ENCODE measurements around the gene CHRNA4.

The CHRNA4 gene

DNA sequence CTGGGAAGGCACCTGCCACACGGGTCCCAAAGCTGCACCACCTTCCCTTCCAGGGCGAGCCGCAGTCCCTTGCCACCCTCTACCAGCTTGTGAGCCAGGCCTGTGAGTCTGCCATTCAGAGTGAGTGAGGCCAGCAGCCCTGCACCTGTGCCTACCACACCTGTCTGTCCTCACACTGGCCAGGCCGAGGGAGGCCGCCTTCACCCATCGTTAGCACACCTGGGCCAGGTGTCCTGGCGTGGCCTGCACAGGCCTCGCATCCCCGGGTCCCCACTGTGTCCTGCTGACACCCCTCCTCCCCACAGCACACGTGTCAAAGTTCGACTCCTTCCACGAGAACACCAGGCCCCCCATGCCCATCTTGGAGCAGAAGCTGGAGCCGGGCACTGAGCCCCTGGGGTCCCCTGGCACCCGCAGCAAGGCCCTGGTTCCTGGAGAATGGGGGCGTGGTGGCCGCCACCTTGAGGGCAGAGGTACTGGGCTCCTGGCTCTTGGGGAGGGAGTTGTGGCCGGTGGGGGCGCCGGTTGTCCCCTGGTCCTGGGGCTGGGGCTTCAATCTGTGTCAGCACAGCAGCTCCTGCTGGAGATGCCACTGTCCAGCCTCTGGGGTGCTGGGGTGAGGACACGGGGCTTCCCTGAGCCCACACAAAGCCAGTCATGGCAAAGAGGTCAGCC lies 33.0 kb downstream of the CHRNA4 start:
- in situ Hi-C loops (cut with MboI; ENCODE audit: low sequenced_read_pairs) = no loop called here
- DNase-seq (ENCODE audit: low spot score in 2 of 2) = no peak
- Histone ChIP-seq H3K9me3 (peaks cover 5% of the 10 kb centered on the region; the same call in 1 of the 2 replicates), H3K27me3 (ENCODE audit: low read depth) (peaks cover 15% of the 10 kb centered on the region), H3K4me3 (no peak overlapping the region), H3K36me3 (replicated peaks) (no peaks in the 10 kb centered on the region), H3K4me1 (no peaks in the 10 kb centered on the region)

DNA sequence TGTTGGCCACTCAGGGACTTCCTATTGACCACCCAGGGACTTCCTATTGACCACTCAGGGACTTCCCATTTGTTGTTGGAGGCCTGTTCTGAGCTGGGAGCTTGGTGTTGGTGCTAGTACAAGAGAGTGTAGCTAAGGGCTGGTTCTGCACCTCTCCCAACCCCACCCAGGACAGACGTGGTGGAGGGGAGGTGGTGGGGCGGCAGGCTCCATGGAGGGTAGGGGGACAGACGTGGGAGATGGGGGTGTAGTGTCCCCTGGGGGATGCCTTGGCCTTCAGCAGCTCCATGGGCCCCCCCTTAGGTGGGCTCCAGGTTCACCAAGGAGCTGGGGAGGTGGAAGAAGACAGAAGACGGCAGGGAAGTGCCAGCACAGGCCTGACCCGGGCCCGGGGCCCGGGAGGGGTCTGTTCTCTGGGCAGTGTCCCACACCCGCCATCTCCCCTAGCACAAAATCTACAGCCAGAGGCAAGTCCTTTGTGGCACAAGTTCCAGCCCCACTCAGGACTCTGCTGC lies 33.9 kb downstream of the CHRNA4 start:
- Histone ChIP-seq H3K36me3 (replicated peaks) (no peaks in the 10 kb centered on the region), H3K4me3 (no peak overlapping the region), H3K4me1 (no peaks in the 10 kb centered on the region), H3K27me3 (ENCODE audit: low read depth) (peaks cover 23% of the 10 kb centered on the region), H3K9me3 (peaks cover 4% of the 10 kb centered on the region; the same call in 1 of the 2 replicates)
- in situ Hi-C loops (cut with MboI; ENCODE audit: low sequenced_read_pairs) = no loop called here
- no peak for DNase-seq (ENCODE audit: low spot score in 2 of 2)

DNA sequence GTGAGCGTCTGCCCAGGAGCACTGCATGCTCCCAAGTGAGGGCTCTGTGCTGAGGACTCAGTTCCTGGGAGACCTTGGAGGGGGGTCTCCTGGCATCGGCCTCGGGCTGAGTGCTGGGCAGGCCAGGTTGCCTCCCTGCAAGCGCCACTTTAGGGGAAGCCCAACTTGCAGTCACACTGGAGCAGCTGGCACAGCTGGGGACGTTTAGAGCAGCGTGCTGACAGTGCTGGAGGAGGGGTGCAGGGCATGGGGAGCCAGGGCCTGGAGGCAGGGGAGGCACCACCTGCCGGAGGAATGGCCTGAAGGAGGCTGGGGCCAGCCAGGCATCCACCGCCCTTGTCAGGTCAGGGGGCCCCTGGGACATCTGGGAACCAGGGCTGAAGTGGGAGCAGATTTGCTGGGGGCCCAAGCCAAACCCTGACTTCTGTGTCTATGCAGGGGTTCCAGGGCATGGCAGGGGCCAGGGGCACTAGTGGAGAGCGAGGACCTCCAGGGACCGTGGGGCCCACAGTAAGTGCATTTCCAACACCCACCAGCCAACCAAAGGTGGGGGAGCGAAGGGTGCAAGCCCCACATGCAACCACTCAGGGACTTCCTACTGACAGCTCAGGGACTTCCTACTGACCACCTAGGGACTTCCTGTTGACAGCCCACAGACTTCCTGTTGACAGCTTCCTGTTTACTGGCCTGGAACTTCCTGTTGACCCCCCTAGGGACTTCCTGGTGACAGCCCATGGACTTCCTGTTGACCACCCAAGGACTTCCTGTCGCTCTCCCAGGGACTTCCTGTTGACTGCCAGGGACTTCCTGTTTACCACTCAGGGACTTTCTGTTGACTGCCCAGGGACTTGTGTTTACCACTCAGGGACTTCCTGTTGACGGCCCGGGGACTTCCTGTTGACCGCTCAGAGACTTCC lies 34.6 kb downstream of the CHRNA4 start:
- in situ Hi-C loops (cut with MboI; ENCODE audit: low sequenced_read_pairs) = no loop called here
- DNase-seq (ENCODE audit: low spot score in 2 of 2) = no peak
- Histone ChIP-seq H3K27me3 (ENCODE audit: low read depth) (peaks cover 28% of the 10 kb centered on the region), H3K36me3 (replicated peaks) (no peaks in the 10 kb centered on the region), H3K9me3 (no peaks in the 10 kb centered on the region), H3K4me1 (no peaks in the 10 kb centered on the region), H3K4me3 (no peak overlapping the region)

DNA sequence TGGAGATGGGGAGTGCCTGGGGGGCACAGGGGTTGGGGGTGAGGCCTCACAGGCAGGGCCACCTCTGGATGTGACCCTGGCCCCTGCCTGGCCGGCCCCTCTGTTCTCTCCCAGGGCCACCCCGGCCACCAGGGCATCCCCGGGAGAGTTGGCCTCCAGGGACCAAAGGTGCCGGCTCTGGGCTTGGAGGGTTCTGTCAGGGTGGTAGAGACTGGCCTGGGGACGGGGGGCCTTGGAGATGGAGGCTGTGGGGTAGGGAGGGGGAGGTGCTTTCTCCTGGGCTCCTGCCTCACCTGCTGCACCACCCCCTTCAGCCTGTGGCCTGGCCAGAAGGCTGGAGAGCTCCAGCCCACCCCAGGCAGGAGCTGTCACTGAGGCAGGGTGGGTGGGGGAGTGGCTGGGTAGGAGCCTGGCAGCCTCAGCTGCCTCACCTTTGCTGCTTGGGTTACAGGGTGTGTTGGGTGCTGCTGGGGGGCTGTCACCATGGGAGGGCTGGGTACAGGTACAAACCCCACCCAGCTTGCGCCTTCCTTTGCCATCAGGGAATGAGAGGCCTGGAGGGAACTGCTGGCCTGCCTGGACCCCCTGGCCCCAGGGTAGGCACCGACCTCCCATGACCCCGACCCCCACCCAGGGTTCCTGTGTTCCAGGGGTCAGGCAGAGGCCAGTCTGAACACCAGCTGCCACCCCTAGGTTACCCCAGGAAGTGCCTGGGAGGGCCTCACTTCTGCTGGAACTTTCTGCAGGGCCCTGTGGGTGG lies 35.4 kb downstream of the CHRNA4 start:
- H3K36me3 ChIP-seq (replicated peaks) = no peaks in the 10 kb centered on the region
- no peaks in the 10 kb centered on the region for H3K4me1 ChIP-seq
- peaks cover 36% of the 10 kb centered on the region for H3K27me3 ChIP-seq (ENCODE audit: low read depth)
- in situ Hi-C loops (cut with MboI; ENCODE audit: low sequenced_read_pairs) = no loop called here
- no peak overlapping the region for H3K4me3 ChIP-seq
- no peak for DNase-seq (ENCODE audit: low spot score in 2 of 2)
- no peaks in the 10 kb centered on the region for H3K9me3 ChIP-seq

DNA sequence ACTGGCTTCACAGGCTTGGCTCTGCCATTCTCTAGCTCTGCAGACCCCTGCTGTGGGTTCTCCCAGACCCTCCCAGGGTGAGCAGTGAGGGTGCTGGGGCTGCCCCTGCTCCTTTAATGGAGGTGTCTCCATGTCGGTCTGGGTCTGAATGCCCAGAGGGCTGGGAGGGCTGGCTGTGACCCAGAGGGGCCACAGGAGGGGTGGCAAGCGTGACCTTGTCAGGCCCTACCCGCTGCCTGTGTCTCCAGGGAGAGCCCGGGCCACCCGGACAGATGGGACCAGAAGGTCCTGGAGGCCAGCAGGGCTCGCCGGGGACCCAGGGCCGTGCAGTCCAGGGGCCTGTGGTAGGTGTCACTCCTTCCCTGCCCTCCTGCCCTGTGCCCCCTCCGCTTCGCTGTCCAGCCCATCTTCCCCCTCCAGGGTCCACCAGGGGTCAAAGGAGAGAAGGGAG lies 36.1 kb downstream of the CHRNA4 start:
- no peaks in the 10 kb centered on the region for H3K4me1 ChIP-seq
- DNase-seq (ENCODE audit: low spot score in 2 of 2) = no peak
- no peak overlapping the region for H3K4me3 ChIP-seq
- no peaks in the 10 kb centered on the region for H3K9me3 ChIP-seq
- H3K27me3 ChIP-seq (ENCODE audit: low read depth) = peaks cover 38% of the 10 kb centered on the region
- in situ Hi-C loops (cut with MboI; ENCODE audit: low sequenced_read_pairs) = no loop called here
- H3K36me3 ChIP-seq (replicated peaks) = no peaks in the 10 kb centered on the region

DNA sequence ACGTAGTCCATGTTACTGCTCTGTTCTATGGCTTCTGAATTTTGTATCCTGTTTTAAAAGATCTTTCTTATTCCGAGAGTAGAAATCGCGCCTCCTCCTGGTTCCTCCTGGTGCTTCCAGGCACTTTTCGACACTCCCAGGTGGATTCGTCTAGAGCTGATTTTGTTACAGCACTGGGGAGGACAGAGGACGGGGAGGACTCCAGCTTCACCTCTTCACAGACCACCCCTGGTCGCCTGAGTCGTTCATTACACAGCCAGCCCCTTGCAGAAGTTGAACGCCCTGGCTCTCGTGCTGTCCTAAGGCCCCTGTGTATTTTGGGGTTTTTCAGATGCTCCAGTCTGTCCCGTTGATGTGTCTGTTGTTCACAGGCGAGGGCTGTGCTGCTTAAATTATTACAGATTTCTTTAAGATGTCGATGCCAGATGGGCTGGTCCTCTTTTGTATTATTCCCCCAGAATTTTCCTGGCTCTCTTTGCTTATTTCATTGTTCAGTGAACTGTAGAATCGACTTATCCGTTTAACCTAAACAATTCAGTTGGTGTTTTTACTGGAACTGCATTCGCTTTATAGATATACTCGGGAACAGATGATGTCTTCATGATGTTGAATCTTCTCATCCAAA lies 37.7 kb downstream of the CHRNA4 start:
- no peak overlapping the region for H3K4me3 ChIP-seq
- DNase-seq (ENCODE audit: low spot score in 2 of 2) = no peak
- no peaks in the 10 kb centered on the region for H3K4me1 ChIP-seq
- no peaks in the 10 kb centered on the region for H3K36me3 ChIP-seq (replicated peaks)
- peaks cover 39% of the 10 kb centered on the region for H3K27me3 ChIP-seq (ENCODE audit: low read depth)
- in situ Hi-C loops (cut with MboI; ENCODE audit: low sequenced_read_pairs) = no loop called here
- no peaks in the 10 kb centered on the region for H3K9me3 ChIP-seq

DNA sequence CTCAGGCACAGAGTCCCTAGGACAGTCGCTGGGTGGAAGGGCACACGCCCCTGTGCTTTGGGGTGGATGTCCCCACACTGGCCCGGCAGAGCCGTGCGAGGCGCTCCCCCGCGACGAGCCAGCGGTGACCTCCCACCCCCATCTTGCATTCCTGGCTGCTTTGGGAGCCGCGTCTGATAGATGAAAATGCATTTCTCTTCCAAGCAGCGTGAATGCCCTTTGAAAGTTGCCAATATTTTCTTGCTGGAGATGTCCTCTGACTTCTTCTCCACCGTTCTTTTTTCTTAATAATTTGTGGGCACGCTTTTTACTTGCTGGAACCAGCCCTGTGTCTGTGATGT lies 38.2 kb downstream of the CHRNA4 start:
- H3K9me3 ChIP-seq = no peaks in the 10 kb centered on the region
- in situ Hi-C loops (cut with MboI; ENCODE audit: low sequenced_read_pairs) = no loop called here
- no peak overlapping the region for H3K4me3 ChIP-seq
- peaks cover 45% of the 10 kb centered on the region for H3K27me3 ChIP-seq (ENCODE audit: low read depth)
- H3K36me3 ChIP-seq (replicated peaks) = no peaks in the 10 kb centered on the region
- no peaks in the 10 kb centered on the region for H3K4me1 ChIP-seq
- no peak for DNase-seq (ENCODE audit: low spot score in 2 of 2)

DNA sequence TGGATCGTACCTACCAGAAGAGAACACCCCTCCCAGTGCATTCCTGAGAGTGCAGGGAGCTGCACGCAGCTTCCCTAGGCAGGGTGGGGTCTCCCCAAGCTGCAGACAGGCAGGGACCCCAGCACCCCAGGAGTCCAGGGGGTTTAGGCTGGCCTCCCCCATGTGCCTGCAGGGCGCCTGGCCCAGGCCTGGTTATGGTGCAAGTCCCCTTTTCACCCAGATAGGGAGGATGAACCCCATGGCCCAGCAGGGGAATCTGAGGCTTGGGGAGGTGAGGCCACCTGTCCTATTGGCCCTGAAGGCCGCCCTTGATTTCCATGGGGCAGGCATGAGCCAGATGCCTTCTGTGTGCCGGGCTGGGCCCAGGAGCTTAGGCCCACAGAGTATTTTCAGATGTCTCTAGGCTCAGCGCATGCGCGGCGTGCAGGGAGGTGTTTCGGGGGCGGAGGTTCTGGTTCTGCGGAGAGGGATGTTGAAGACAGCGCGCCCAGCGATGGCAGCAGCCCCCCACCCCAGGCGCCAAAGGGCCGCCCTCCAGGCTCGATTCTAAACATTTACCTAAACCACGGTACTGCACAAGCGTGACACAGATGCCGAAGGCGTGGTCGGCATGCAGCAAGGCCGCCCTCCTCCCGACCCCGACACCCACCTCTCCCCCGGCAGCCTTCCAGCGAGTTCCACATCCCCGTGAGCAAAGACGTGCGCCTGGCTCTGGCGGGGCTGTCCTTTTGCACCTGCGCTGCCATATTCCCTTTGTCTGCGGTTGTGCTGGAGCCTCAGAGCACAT lies 38.8 kb downstream of the CHRNA4 start:
- in situ Hi-C loops (cut with MboI; ENCODE audit: low sequenced_read_pairs) = no loop called here
- no peaks in the 10 kb centered on the region for H3K9me3 ChIP-seq
- DNase-seq (ENCODE audit: low spot score in 2 of 2) = no peak
- no peaks in the 10 kb centered on the region for H3K36me3 ChIP-seq (replicated peaks)
- H3K27me3 ChIP-seq (ENCODE audit: low read depth) = peaks cover 50% of the 10 kb centered on the region
- H3K4me3 ChIP-seq = no peak overlapping the region
- H3K4me1 ChIP-seq = no peaks in the 10 kb centered on the region

DNA sequence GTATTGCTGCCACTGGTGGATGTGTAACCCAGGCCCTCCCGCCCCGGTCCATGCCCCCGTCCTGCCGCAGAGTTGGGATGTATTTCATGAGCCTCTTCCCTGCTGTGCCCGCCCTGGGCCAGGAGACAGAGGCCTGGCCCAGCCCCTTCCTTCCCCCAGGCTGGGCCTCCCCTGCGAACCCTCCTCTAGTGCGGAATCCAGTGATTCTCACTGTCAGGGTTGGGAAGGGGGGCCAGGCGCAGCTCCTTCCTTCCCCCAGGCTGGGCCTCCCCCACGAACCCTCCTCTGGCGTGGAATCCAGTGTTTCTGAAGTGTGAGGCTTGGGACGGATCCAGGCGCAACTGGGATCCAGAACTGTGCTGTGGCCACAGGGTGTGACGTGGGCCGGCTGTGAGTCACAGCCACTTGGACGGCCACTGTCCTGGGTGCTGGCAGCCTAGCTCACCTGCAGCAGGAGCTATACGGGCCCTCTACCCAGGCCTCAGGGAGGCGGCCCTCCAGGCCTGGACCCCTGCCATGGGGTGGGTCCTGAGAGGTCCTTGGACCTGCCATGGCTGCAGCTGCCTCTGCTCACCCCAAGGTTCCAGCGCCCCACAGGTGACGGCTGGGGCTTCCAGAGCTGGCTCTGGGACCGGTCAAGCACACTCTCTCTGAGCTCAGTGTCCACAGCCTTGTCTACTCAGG lies 39.9 kb downstream of the CHRNA4 start:
- DNase-seq (ENCODE audit: low spot score in 2 of 2) = no peak
- in situ Hi-C loops (cut with MboI; ENCODE audit: low sequenced_read_pairs) = no loop called here
- Histone ChIP-seq H3K4me3 (no peak overlapping the region), H3K4me1 (no peaks in the 10 kb centered on the region), H3K27me3 (ENCODE audit: low read depth) (peaks cover 55% of the 10 kb centered on the region), H3K36me3 (replicated peaks) (no peaks in the 10 kb centered on the region), H3K9me3 (no peaks in the 10 kb centered on the region)

DNA sequence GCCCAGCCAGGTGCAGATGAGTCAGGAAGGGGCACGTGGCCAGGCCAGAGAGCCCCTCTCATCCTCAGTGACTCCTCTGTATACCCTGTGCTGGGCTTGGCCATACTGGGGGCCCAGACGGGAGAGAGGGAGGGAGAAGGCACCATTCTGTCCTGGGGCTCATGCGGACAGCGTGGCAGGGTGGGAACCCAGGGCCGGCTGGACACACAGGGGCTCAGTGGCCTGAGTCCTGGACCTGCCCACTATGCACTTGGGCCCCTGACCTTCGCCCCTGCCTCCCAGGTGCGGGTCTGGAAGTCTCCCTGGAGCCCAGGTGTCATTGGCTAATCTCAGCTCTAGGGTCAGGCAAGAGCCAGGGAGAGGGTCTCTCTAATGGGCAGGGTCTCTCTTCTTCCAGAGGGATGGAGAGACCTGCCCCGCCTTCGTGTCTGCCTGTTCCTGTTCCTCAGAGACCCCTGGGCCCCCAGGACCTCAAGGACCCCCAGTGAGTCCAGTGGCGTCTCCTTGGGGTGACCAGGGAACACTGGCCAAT lies 40.5 kb downstream of the CHRNA4 start:
- Histone ChIP-seq H3K4me3 (no peak overlapping the region), H3K27me3 (ENCODE audit: low read depth) (peaks cover 56% of the 10 kb centered on the region), H3K9me3 (no peaks in the 10 kb centered on the region), H3K4me1 (no peaks in the 10 kb centered on the region), H3K36me3 (replicated peaks) (no peaks in the 10 kb centered on the region)
- in situ Hi-C loops (cut with MboI; ENCODE audit: low sequenced_read_pairs) = no loop called here
- no peak for DNase-seq (ENCODE audit: low spot score in 2 of 2)

DNA sequence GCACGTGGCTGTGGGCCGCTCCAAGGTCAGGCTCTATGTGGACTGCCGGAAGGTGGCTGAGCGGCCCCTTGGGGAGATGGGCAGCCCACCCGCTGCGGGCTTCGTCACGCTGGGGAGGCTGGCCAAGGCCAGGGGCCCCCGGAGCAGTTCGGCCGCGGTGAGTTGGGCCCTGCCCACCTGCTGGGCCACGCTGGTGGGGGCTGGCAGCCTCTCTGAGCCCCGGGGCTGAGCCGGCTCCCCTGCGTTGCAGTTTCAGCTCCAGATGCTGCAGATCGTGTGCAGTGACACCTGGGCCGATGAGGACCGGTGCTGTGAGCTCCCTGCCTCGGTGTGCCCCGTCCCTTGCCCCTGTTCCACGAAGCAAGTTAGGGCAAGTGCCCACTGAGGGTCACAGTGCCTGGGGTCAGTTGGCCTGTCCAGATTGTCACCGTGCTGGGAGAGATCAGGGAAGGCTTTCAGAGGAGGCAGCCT lies 41.1 kb downstream of the CHRNA4 start:
- Histone ChIP-seq H3K27me3 (ENCODE audit: low read depth) (peaks cover 58% of the 10 kb centered on the region), H3K9me3 (no peaks in the 10 kb centered on the region), H3K4me1 (no peaks in the 10 kb centered on the region), H3K36me3 (replicated peaks) (no peaks in the 10 kb centered on the region), H3K4me3 (no peak overlapping the region)
- in situ Hi-C loops (cut with MboI; ENCODE audit: low sequenced_read_pairs) = no loop called here
- DNase-seq (ENCODE audit: low spot score in 2 of 2) = no peak
